ENCODE measurements around the gene GSTM3. TPM values are rescaled to one million over a fixed set of nuclear protein-coding genes. Genes with fewer than 3 reads are reported as not detected.

GSTM3 gene
- total and polyA plus RNA-seq, 2 experiments from 2014 or later: 297 to 962 TPM

GRCh38 chr1:109739738-109740614 lies 862 bp downstream of the GSTM3 start:
- peaks cover 28% of the 10 kb centered on the region for H3K79me2 ChIP-seq
- peak overlapping the region; percentile 93 for H3K27ac ChIP-seq
- no peaks in the 10 kb centered on the region for H4K20me1 ChIP-seq (ENCODE audit: insufficient read depth, poor library complexity, severe bottlenecking)
- H3K9me2 ChIP-seq (replicated peaks; ENCODE audit: insufficient read depth): no peaks in the 10 kb centered on the region
- WGBS (ENCODE audit: low lambda C conversion rate, missing lambda C conversion rate): 1% methylated on average over 61 of the region's 86 CpGs
- TF ChIP-seq CTCF (IDR thresholded peaks at IDR 0.05; ENCODE audit: poor library complexity): no peak
- no peak for TF ChIP-seq EZH2phosphoT487 (IDR thresholded peaks at IDR 0.05; ENCODE audit: low read depth, severe bottlenecking, unreplicated experiment)
- no peak for TF ChIP-seq EZH2 (IDR thresholded peaks at IDR 0.05; ENCODE audit: borderline replicate concordance)
- H2AFZ ChIP-seq: peak overlapping the region; percentile 75
- H3K36me3 ChIP-seq (replicated peaks; ENCODE audit: insufficient read depth, low read depth): no peaks in the 10 kb centered on the region
- peak; percentile 92 for DNase-seq (ENCODE audit: low spot score)
- no peaks in the 10 kb centered on the region for H3K27me3 ChIP-seq
- peaks cover 10% of the 10 kb centered on the region for H3K4me1 ChIP-seq (ENCODE audit: insufficient read depth)
- peak overlapping the region; percentile 96 for H3K4me2 ChIP-seq
- H3K4me3 ChIP-seq: peak overlapping the region; percentile 93
- no peaks in the 10 kb centered on the region for H3K9me3 ChIP-seq (ENCODE audit: low read depth)

- H3K27ac ChIP-seq: peak overlapping the region; percentile 92
- WGBS (ENCODE audit: low lambda C conversion rate, missing lambda C conversion rate): 83% methylated on average over 4 of the region's 4 CpGs
Measured at GRCh38 chr1:109733236-109733870, 7.5 kb downstream of the GSTM3 start.

GRCh38 chr1:109732390-109732881 lies 8.4 kb downstream of the GSTM3 start:
- H2AFZ ChIP-seq: no peak overlapping the region
- TF ChIP-seq EZH2phosphoT487 (IDR thresholded peaks at IDR 0.05; ENCODE audit: low read depth, severe bottlenecking, unreplicated experiment) (no peak), EZH2 (IDR thresholded peaks at IDR 0.05; ENCODE audit: borderline replicate concordance) (no peak), CTCF (IDR thresholded peaks at IDR 0.05; ENCODE audit: poor library complexity) (no peak)
- H3K27ac ChIP-seq: peak overlapping the region; percentile 92
- H3K27me3 ChIP-seq: no peaks in the 10 kb centered on the region
- peak overlapping the region; percentile 74 for H3K4me2 ChIP-seq
- no peaks in the 10 kb centered on the region for H3K9me3 ChIP-seq (ENCODE audit: low read depth)
- H3K79me2 ChIP-seq: peaks cover 17% of the 10 kb centered on the region
- 45% methylated on average over 3 of the region's 3 CpGs for WGBS (ENCODE audit: low lambda C conversion rate, missing lambda C conversion rate)
- no peaks in the 10 kb centered on the region for H3K9me2 ChIP-seq (replicated peaks; ENCODE audit: insufficient read depth)
- no peaks in the 10 kb centered on the region for H4K20me1 ChIP-seq (ENCODE audit: insufficient read depth, poor library complexity, severe bottlenecking)
- H3K4me3 ChIP-seq: peak overlapping the region; percentile 16
- H3K4me1 ChIP-seq (ENCODE audit: insufficient read depth): peaks cover 20% of the 10 kb centered on the region
- H3K36me3 ChIP-seq (replicated peaks; ENCODE audit: insufficient read depth, low read depth): no peaks in the 10 kb centered on the region
- DNase-seq (ENCODE audit: low spot score): no peak

More at GRCh38 chr1:109733236-109733870, 7.5 kb downstream of the GSTM3 start:
- peak; percentile 47 for DNase-seq (ENCODE audit: low spot score)
- Histone ChIP-seq H3K27me3 (no peaks in the 10 kb centered on the region), H3K9me3 (ENCODE audit: low read depth) (no peaks in the 10 kb centered on the region), H3K4me3 (no peak overlapping the region), H3K9me2 (replicated peaks; ENCODE audit: insufficient read depth) (no peaks in the 10 kb centered on the region), H2AFZ (no peak overlapping the region), H3K79me2 (peaks cover 21% of the 10 kb centered on the region), H4K20me1 (ENCODE audit: insufficient read depth, poor library complexity, severe bottlenecking) (no peaks in the 10 kb centered on the region), H3K36me3 (replicated peaks; ENCODE audit: insufficient read depth, low read depth) (no peaks in the 10 kb centered on the region), H3K4me1 (ENCODE audit: insufficient read depth) (peaks cover 20% of the 10 kb centered on the region), H3K4me2 (peak overlapping the region; percentile 74)
- TF ChIP-seq EZH2phosphoT487 (IDR thresholded peaks at IDR 0.05; ENCODE audit: low read depth, severe bottlenecking, unreplicated experiment) (no peak), CTCF (IDR thresholded peaks at IDR 0.05; ENCODE audit: poor library complexity) (no peak), EZH2 (IDR thresholded peaks at IDR 0.05; ENCODE audit: borderline replicate concordance) (no peak)
